ENCODE measurements around the gene TRIM10. TPM values are rescaled to one million over a fixed set of nuclear protein-coding genes. Genes with fewer than 3 reads are reported as not detected.

TRIM10 gene
- total RNA-seq, 4 donors from 2014 or later, result 0.17 to 0.50 (median 0.42) TPM; not detected in 1

DNA sequence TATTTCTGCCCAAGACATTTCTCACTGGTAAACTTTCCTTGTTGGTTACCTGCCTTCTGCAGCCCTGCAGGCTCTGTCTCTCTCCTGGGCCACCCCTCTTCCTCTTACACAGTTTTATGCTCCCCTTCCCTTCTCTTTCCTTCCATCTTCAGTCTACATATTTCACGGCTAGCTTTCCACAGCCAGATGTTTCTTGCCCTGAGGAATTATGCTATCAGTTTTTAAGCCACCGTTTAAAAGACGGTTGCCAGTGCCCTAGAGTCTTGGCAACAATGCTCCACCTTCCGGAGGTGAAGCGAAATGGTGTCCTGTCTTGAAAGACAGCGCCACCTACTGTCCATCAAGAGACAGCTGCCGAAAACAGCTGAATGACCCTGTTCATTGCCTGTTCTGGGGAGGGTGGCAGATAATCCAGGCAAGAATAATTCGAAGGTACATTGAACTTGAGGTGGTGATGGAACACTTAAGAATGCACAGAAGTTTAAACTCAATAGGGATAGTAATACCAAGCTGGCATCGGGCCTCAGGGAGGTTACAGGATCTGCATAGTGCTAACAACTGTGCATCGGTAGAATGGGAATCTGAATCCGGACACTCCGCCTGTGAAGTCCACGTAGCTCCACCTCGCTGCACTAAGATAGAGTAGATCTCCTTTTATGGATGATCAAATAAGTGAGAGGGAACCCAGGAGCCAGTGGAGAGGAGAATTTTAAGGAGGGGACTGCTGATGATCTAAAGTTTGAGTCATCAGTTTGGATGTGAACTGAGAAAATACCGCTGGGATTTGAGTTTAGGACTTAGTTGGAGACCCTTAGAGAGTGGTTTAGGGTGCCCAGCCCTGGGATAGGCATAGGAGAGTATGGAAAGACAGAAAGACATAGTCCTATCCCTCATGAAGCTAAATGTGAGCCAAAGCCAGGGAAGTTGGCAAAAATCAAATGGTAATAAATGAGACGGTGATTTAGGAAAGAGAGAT is 29.8 kb downstream of the TRIM10 start:
- Histone ChIP-seq H3K27ac (replicated peaks in 1 of 4) (no peak overlapping the region), H3K4me1 (peaks cover 3 to 15% (median 13%) of the 10 kb centered on the region in 4 donors), H3K9me3 (no peaks in the 10 kb centered on the region), H3K4me3 (no peak overlapping the region), H3K27me3 (peaks cover 0 to 90% (median 44%) of the 10 kb centered on the region in 4 donors), H3K36me3 (no peaks in the 10 kb centered on the region)
- 30% methylated on average over 16 of the region's 16 CpGs for WGBS
- TF ChIP-seq EP300 (IDR thresholded peaks at IDR 0.05) (no peak), POLR2A (IDR thresholded peaks at IDR 0.05; ENCODE audit: low read depth) (no peak), POLR2AphosphoS5 (IDR thresholded peaks at IDR 0.05) (peak in 1 of 2 donors; percentile 73)
- TF ChIP-seq, protein P1, sequence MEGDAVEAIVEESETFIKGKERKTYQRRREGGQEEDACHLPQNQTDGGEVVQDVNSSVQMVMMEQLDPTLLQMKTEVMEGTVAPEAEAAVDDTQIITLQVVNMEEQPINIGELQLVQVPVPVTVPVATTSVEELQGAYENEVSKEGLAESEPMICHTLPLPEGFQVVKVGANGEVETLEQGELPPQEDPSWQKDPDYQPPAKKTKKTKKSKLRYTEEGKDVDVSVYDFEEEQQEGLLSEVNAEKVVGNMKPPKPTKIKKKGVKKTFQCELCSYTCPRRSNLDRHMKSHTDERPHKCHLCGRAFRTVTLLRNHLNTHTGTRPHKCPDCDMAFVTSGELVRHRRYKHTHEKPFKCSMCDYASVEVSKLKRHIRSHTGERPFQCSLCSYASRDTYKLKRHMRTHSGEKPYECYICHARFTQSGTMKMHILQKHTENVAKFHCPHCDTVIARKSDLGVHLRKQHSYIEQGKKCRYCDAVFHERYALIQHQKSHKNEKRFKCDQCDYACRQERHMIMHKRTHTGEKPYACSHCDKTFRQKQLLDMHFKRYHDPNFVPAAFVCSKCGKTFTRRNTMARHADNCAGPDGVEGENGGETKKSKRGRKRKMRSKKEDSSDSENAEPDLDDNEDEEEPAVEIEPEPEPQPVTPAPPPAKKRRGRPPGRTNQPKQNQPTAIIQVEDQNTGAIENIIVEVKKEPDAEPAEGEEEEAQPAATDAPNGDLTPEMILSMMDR (IDR thresholded peaks at IDR 0.05), result peak; percentile 92 to 98 (median 93)
- peak; percentile 90 for DNase-seq (ENCODE audit: extremely low spot score)
- intact Hi-C loops (cut with DNase I), result loop anchor here (1.0 kb wide), 1 partner anchor 28 kb away; no protein-coding TSS in a partner anchor

GRCh38 chr6:30130179-30130679 is 30.8 kb downstream of the TRIM10 start:
- peaks cover 3 to 15% (median 13%) of the 10 kb centered on the region in 4 donors for H3K4me1 ChIP-seq
- no peaks in the 10 kb centered on the region for H3K9me3 ChIP-seq
- 66% methylated on average over 4 of the region's 4 CpGs for WGBS
- no peak overlapping the region for H3K4me3 ChIP-seq
- peaks cover 0 to 86% (median 44%) of the 10 kb centered on the region in 4 donors for H3K27me3 ChIP-seq
- no peak overlapping the region for H3K27ac ChIP-seq (replicated peaks in 1 of 4)
- H3K36me3 ChIP-seq, result no peaks in the 10 kb centered on the region
- TF ChIP-seq POLR2AphosphoS5 (IDR thresholded peaks at IDR 0.05), result no peak
- no peak for TF ChIP-seq EP300 (IDR thresholded peaks at IDR 0.05)
- TF ChIP-seq, protein P1 (IDR thresholded peaks at IDR 0.05), result no peak
- no peak for TF ChIP-seq POLR2A (IDR thresholded peaks at IDR 0.05; ENCODE audit: low read depth)
- intact Hi-C loops (cut with DNase I), result no loop called here
- DNase-seq (ENCODE audit: extremely low spot score), result peak; percentile 31

DNA sequence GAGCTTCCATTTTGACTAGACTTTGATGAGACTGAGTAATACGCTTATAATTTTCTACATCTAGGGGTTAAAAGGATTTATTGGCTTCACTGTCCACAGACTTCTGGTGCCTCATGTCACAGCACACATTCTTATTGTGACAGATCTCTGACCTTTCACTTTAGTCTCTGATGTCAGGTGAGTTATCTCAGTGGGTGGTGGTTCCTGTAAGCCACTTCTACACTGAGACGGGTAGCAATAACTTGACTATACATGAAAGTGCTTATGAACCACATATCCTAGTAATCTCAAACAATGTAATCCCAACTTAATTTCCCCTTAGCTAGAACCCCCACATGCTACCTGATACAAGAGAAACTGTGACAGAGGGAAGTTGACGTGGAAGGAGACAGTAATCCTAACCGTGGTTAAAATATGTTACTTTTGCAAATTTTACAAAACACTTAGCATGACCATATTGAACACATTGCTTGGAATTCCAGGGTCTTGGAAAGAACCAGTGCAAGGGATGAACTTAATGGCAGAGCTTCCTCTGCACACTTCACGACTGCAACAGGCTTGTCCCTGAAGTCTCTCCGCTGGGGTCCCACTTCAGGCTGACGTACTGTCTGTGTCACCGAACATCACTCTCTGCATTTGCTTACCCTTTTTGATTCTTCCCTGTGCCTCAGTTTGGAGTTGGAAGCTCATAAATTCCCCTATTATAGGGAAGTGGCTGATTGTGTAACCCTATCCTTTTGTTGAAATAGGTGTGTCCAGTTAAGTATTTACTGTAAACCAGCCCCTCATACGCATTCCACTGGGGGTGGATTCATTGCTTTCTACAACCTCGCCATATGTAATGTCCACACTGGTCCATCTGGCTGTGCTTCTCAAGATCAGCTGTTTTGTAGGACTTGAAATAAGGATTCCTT is 31.5 kb downstream of the TRIM10 start:
- 73% methylated on average over 10 of the region's 10 CpGs for WGBS
- intact Hi-C loops (cut with DNase I), result no loop called here

More for the DNA sequence above, 31.5 kb downstream of the TRIM10 start:
- Histone ChIP-seq H3K9me3 (no peaks in the 10 kb centered on the region), H3K4me1 (peaks cover 3 to 15% (median 13%) of the 10 kb centered on the region in 4 donors), H3K4me3 (no peak overlapping the region), H3K36me3 (no peaks in the 10 kb centered on the region), H3K27ac (replicated peaks in 1 of 4) (no peak overlapping the region), H3K27me3 (peaks cover 0 to 87% (median 43%) of the 10 kb centered on the region in 4 donors)
- no peak for TF ChIP-seq POLR2A (IDR thresholded peaks at IDR 0.05; ENCODE audit: low read depth)
- TF ChIP-seq POLR2AphosphoS5 (IDR thresholded peaks at IDR 0.05), result no peak
- TF ChIP-seq EP300 (IDR thresholded peaks at IDR 0.05), result no peak
- TF ChIP-seq, protein P1 (IDR thresholded peaks at IDR 0.05), result no peak
- DNase-seq (ENCODE audit: extremely low spot score), result peak; percentile 45
